Measurements from ENCODE around the gene LMNB1. TPM values are rescaled to one million over a fixed set of nuclear protein-coding genes. Genes with fewer than 3 reads are reported as not detected.

Gene LMNB1
- total RNA-seq, 1 experiment from 2014 or later, result 220 TPM

- peaks cover 15% of the 10 kb centered on the region for H3K9me3 Mint-ChIP-seq
- ATAC-seq (peak; percentile 59), DNase-seq (ENCODE audit: low spot score) (no peak)
- H3K27ac Mint-ChIP-seq, result peak overlapping the region; percentile 84
- no peak for TF ChIP-seq ZNF423 (CRISPR knock-in tag; IDR thresholded peaks at IDR 0.05)
- H3K27me3 Mint-ChIP-seq (ENCODE audit: low read depth), result no peaks in the 10 kb centered on the region
- CTCF ChIA-PET, result no interaction called here
- H3K4me1 Mint-ChIP-seq, result peaks cover 60% of the 10 kb centered on the region
- no peak overlapping the region for H3K4me3 Mint-ChIP-seq
- H3K36me3 Mint-ChIP-seq, result peaks cover 25% of the 10 kb centered on the region
- POLR2A ChIA-PET, result no interaction called here
Measured at GRCh38 chr5:126852091-126852571, 75.2 kb downstream of the LMNB1 start.

- Mint-ChIP-seq H3K9me3 (peaks cover 15% of the 10 kb centered on the region), H3K4me1 (peaks cover 58% of the 10 kb centered on the region), H3K36me3 (peaks cover 27% of the 10 kb centered on the region), H3K27me3 (ENCODE audit: low read depth) (no peaks in the 10 kb centered on the region), H3K27ac (peak overlapping the region; percentile 93), H3K4me3 (no peak overlapping the region)
- ATAC-seq (no peak), DNase-seq (ENCODE audit: low spot score) (no peak)
- ChIA-PET POLR2A (interaction anchor here (0.6 kb wide), 1 partner anchor 114 kb away, joined by 8 read pairs; no protein-coding TSS in a partner anchor), CTCF (no interaction called here)
- TF ChIP-seq ZNF532 (CRISPR knock-in tag; IDR thresholded peaks at IDR 0.05; ENCODE audit: borderline replicate concordance) (no peak), ZNF263 (CRISPR knock-in tag; IDR thresholded peaks at IDR 0.05; ENCODE audit: low read depth) (no peak), USF1 (CRISPR knock-in tag; IDR thresholded peaks at IDR 0.05) (no peak), TEAD1 (CRISPR knock-in tag; IDR thresholded peaks at IDR 0.05) (no peak), NFE2L1 (CRISPR knock-in tag; IDR thresholded peaks at IDR 0.05) (no peak), NR2C2 (CRISPR knock-in tag; IDR thresholded peaks at IDR 0.05) (no peak), CTCF (IDR thresholded peaks at IDR 0.05) (no peak), ZBTB21 (CRISPR knock-in tag; IDR thresholded peaks at IDR 0.05; ENCODE audit: borderline replicate concordance) (no peak), ZNF121 (CRISPR knock-in tag; IDR thresholded peaks at IDR 0.05) (no peak), AR (CRISPR knock-in tag; IDR thresholded peaks at IDR 0.05) (no peak), SOX15 (CRISPR knock-in tag; IDR thresholded peaks at IDR 0.05) (no peak), E2F5 (CRISPR knock-in tag; IDR thresholded peaks at IDR 0.05) (no peak), ZNF281 (CRISPR knock-in tag; IDR thresholded peaks at IDR 0.05) (no peak), CREM (CRISPR knock-in tag; IDR thresholded peaks at IDR 0.05) (no peak), AFF4 (CRISPR knock-in tag; IDR thresholded peaks at IDR 0.05; ENCODE audit: borderline replicate concordance) (no peak), ZMAT4 (CRISPR knock-in tag; IDR thresholded peaks at IDR 0.05) (no peak)
Measured at GRCh38 chr5:126852841-126853271, 75.9 kb downstream of the LMNB1 start.

Data from WTC11 (cell line).